A549 (cell line): ENCODE results near the gene SIK3.

Source experiments
- CEBPB ChIP-seq, 2 experiments: fragments of >200 bp in 1 of 2; sonication (Bioruptor Twin) in 1 of 2; formaldehyde crosslinking in 1 of 2; IDR thresholded peaks; 2 replicates each; pipeline ENCODE4 v1.6.1; 2012 to 2016
- CHD4 ChIP-seq: fragments of 200-600 bp; sonication (generic); IDR thresholded peaks from 2 replicates; pipeline ENCODE4 v1.6.1; 2016; ENCODE audit warnings: antibody characterized with exemption, mild to moderate bottlenecking, borderline replicate concordance
- FOSB ChIP-seq: fragments of 250-450 bp; sonication (Bioruptor Pico); IDR thresholded peaks from 2 replicates; pipeline ENCODE4 v1.5.0; 2020; ENCODE audit warnings: mild to moderate bottlenecking, moderate library complexity
- MAX ChIP-seq: IDR thresholded peaks from 2 replicates; pipeline ENCODE4 v1.6.1; 2012
- MAZ ChIP-seq: fragments of 150-350 bp; IDR thresholded peaks from 2 replicates; pipeline ENCODE4 v1.6.1; 2014; ENCODE audit warnings: antibody characterized with exemption, low read depth, low read length, borderline replicate concordance
- MYC ChIP-seq: IDR thresholded peaks from 2 replicates; pipeline ENCODE4 v1.6.1; 2012; ENCODE audit warnings: mild to moderate bottlenecking, inconsistent platforms, low read length, improper control_type of control experiment, borderline replicate concordance
- PHF8 ChIP-seq: fragments of 200-600 bp; sonication (generic); IDR thresholded peaks from 2 replicates; pipeline ENCODE4 v1.6.1; 2016; ENCODE audit warnings: low read depth, mild to moderate bottlenecking, antibody characterized with exemption, moderate library complexity, borderline replicate concordance
- POLR2A ChIP-seq: IDR thresholded peaks from 2 replicates; pipeline ENCODE4 v1.6.1; 2012; ENCODE audit warnings: mild to moderate bottlenecking, low read length
- SMC3 ChIP-seq: fragments of >200 bp; sonication (Bioruptor Twin); formaldehyde crosslinking; IDR thresholded peaks from 3 replicates; pipeline ENCODE4 v1.6.1; 2018; ENCODE audit warnings: inconsistent platforms
- TF ChIP-seq, protein P1 (sequence below): fragments of 250-450 bp; sonication (Bioruptor Pico); IDR thresholded peaks from 2 replicates; pipeline ENCODE4 v1.5.0; 2021; ENCODE audit warnings: mild to moderate bottlenecking, moderate library complexity, borderline replicate concordance
- TF ChIP-seq, protein P2 (sequence below): fragments of >200 bp; sonication (Bioruptor Twin); formaldehyde crosslinking; IDR thresholded peaks from 3 replicates; pipeline ENCODE4 v1.5.1; 2016

GRCh38 chr11:116930177-116930576 lies 168.1 kb downstream of the SIK3 start:
- TF ChIP-seq FOSB (CRISPR knock-in tag) (no peak), CEBPB (IDR thresholded peaks at IDR 0.05) (no peak), SMC3 (no peak), POLR2A (no peak), MAZ (no peak), CHD4 (no peak), PHF8 (no peak), MYC (no peak), MAX (no peak)
- TF ChIP-seq, protein P1, sequence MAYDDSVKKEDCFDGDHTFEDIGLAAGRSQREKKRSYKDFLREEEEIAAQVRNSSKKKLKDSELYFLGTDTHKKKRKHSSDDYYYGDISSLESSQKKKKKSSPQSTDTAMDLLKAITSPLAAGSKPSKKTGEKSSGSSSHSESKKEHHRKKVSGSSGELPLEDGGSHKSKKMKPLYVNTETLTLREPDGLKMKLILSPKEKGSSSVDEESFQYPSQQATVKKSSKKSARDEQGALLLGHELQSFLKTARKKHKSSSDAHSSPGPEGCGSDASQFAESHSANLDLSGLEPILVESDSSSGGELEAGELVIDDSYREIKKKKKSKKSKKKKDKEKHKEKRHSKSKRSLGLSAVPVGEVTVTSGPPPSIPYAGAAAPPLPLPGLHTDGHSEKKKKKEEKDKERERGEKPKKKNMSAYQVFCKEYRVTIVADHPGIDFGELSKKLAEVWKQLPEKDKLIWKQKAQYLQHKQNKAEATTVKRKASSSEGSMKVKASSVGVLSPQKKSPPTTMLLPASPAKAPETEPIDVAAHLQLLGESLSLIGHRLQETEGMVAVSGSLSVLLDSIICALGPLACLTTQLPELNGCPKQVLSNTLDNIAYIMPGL: no peak
- TF ChIP-seq, protein P2, sequence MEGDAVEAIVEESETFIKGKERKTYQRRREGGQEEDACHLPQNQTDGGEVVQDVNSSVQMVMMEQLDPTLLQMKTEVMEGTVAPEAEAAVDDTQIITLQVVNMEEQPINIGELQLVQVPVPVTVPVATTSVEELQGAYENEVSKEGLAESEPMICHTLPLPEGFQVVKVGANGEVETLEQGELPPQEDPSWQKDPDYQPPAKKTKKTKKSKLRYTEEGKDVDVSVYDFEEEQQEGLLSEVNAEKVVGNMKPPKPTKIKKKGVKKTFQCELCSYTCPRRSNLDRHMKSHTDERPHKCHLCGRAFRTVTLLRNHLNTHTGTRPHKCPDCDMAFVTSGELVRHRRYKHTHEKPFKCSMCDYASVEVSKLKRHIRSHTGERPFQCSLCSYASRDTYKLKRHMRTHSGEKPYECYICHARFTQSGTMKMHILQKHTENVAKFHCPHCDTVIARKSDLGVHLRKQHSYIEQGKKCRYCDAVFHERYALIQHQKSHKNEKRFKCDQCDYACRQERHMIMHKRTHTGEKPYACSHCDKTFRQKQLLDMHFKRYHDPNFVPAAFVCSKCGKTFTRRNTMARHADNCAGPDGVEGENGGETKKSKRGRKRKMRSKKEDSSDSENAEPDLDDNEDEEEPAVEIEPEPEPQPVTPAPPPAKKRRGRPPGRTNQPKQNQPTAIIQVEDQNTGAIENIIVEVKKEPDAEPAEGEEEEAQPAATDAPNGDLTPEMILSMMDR: no peak
